HCT116 (cell line): ENCODE results near the gene ERBB2. TPM values are rescaled to one million over a fixed set of nuclear protein-coding genes. Genes with fewer than 3 reads are reported as not detected.
A peak's percentile ranks its signal among the peaks of the same experiment; 100 is the strongest.

ENCODE experiments used
- ATAC-seq: fragments of 200-7000 bp; cut with Tn5 transposase; 2 replicates; pipeline ENCODE4 v1.9.1; 2020; ENCODE audit warnings: mild to moderate bottlenecking, moderate library complexity
- BruUV-seq: library from RNA; stranded (reverse); fragments of 400-500 nt; replicated peaks from 2 replicates; lab custom pipeline; 2021; lab: Mats Ljungman, UMichigan
- CTCF ChIA-PET: fragments of 300-600 bp; sonication (Branson Sonifier 250); formaldehyde crosslinking; loops from one replicate; lab custom pipeline; 2021; ENCODE audit warnings: antibody characterized with exemption; lab: Charles Lee
- POLR2A ChIA-PET: fragments of 300-600, 350-600 bp; sonication (Branson Sonifier 250); formaldehyde crosslinking; loops from one replicate; lab custom pipeline; 2021; ENCODE audit warnings: antibody characterized with exemption; lab: Charles Lee
- RAD21 ChIA-PET, 2 experiments: fragments of 300-600 bp; sonication (Branson Sonifier 250); formaldehyde crosslinking; loops; one replicate each; lab custom pipeline; 2023; ENCODE audit warnings: low total read pairs in 2 of 2; ENCODE audit not compliant: uncharacterized antibody in 2 of 2, unreplicated experiment in 2 of 2, low non-redundant PET in 1 of 2; lab: Charles Lee
- DNase-seq: peaks from one replicate; pipeline ENCODE4 v3.0.0-alpha.2; 2010; ENCODE audit warnings: low read depth, low spot score
- H2AFZ ChIP-seq: fragments of 200-600 bp; shearing (Covaris generic), sonication (generic); 2 replicates; pipeline ENCODE4 v1.6.1; 2017; ENCODE audit warnings: low read depth, mixed run types, mixed read lengths, antibody characterized with exemption, low read length; ENCODE audit not compliant: poor library complexity, severe bottlenecking
- H3K27ac ChIP-seq: 2 replicates; pipeline ENCODE4 v1.5.1; 2012; ENCODE audit warnings: low read depth, low read length
- H3K27me3 ChIP-seq: fragments of 200-600 bp; sonication (generic); 2 replicates; pipeline ENCODE4 v1.6.1; 2016; ENCODE audit warnings: mixed run types, low read length, mixed read lengths; ENCODE audit not compliant: insufficient read depth
- H3K36me3 ChIP-seq, 2 experiments: fragments of 200-500 bp in 1 of 2; fragments of 200-600 bp in 1 of 2; sonication (Bioruptor generic) in 1 of 2; sonication (generic) in 1 of 2; 2 replicates each; pipeline versions ENCODE4 v1.5.1 to v1.6.1; 2014 to 2016; ENCODE audit warnings: low read length in 2 of 2, inconsistent platforms in 1 of 2, mixed read lengths in 1 of 2, mixed run types in 1 of 2; ENCODE audit not compliant: insufficient read depth in 2 of 2, control insufficient read depth in 1 of 2
- H3K4me1 ChIP-seq, 2 experiments: fragments of 200-600 bp in 1 of 2; sonication (generic) in 1 of 2; 2 replicates each; pipeline versions ENCODE4 v1.5.1 to v1.6.1; 2012 to 2017; ENCODE audit warnings: low read length in 2 of 2, inconsistent platforms in 1 of 2, mild to moderate bottlenecking in 1 of 2, mixed read lengths in 1 of 2, mixed run types in 1 of 2, moderate library complexity in 1 of 2; ENCODE audit not compliant: insufficient read depth in 2 of 2, control insufficient read depth in 1 of 2
- H3K4me2 ChIP-seq: fragments of 200-600 bp; sonication (generic); 2 replicates; pipeline ENCODE4 v1.6.1; 2017; ENCODE audit warnings: mixed run types, low read length, mixed read lengths
- H3K4me3 ChIP-seq, 2 experiments: fragments of 200-600 bp in 1 of 2; sonication (generic) in 1 of 2; replicated peaks in 1 of 2; 2 replicates each; pipeline ENCODE4 v1.5.1; 2011 to 2016; ENCODE audit warnings: low read length in 2 of 2, control low read depth in 1 of 2, low read depth in 1 of 2, mild to moderate bottlenecking in 1 of 2, mixed read lengths in 1 of 2, mixed run types in 1 of 2
- H3K79me2 ChIP-seq: fragments of 200-600 bp; sonication (generic); 2 replicates; pipeline ENCODE4 v1.6.1; 2017; ENCODE audit warnings: mild to moderate bottlenecking, mixed run types, low read length, moderate library complexity, mixed read lengths; ENCODE audit not compliant: insufficient read depth
- H3K9ac ChIP-seq: fragments of 200-600 bp; sonication (generic); 2 replicates; pipeline ENCODE4 v1.6.1; 2016; ENCODE audit warnings: low read length, mixed read lengths
- H3K9me2 ChIP-seq: fragments of 200-600 bp; sonication (generic), shearing (Covaris generic); 2 replicates; pipeline ENCODE4 v1.6.1; 2017; ENCODE audit warnings: mixed run types, mild to moderate bottlenecking, moderate library complexity; ENCODE audit not compliant: insufficient read depth
- H3K9me3 ChIP-seq, 2 experiments: fragments of 200-500 bp in 1 of 2; fragments of 200-600 bp in 1 of 2; sonication (Bioruptor generic) in 1 of 2; sonication (generic) in 1 of 2; 2 replicates each; pipeline ENCODE4 v1.6.1; 2014 to 2017; ENCODE audit warnings: low read length in 2 of 2, mixed read lengths in 2 of 2, inconsistent platforms in 1 of 2, low read depth in 1 of 2, mild to moderate bottlenecking in 1 of 2, mixed run types in 1 of 2, moderate library complexity in 1 of 2; ENCODE audit not compliant: control insufficient read depth in 1 of 2, insufficient read depth in 1 of 2
- H4K20me1 ChIP-seq: fragments of 200-600 bp; sonication (generic), shearing (Covaris generic); 2 replicates; pipeline ENCODE4 v1.6.1; 2017; ENCODE audit warnings: mixed run types, mild to moderate bottlenecking, moderate library complexity; ENCODE audit not compliant: insufficient read depth
- EGR1 ChIP-seq: IDR thresholded peaks from 2 replicates; pipeline ENCODE4 v1.6.1; 2012; ENCODE audit warnings: low read depth
- JUND ChIP-seq: IDR thresholded peaks from 2 replicates; pipeline ENCODE4 v1.6.1; 2012
- POLR2A ChIP-seq: IDR thresholded peaks from 2 replicates; pipeline ENCODE4 v1.7.0; 2011; ENCODE audit warnings: borderline replicate concordance; ENCODE audit not compliant: insufficient read depth, insufficient read length; ENCODE audit errors: extremely low read depth
- POLR2AphosphoS5 ChIP-seq: IDR thresholded peaks from 2 replicates; pipeline ENCODE4 v1.6.1; 2011; ENCODE audit warnings: mild to moderate bottlenecking, low read depth, low read length, moderate library complexity
- SIN3A ChIP-seq: IDR thresholded peaks from 2 replicates; pipeline ENCODE4 v1.6.1; 2012; ENCODE audit warnings: low read depth
- SRF ChIP-seq: IDR thresholded peaks from 2 replicates; pipeline ENCODE4 v1.6.1; 2012; ENCODE audit warnings: low read depth
- TCF7L2 ChIP-seq: IDR thresholded peaks from 2 replicates; pipeline ENCODE4 v1.7.0; 2011; ENCODE audit warnings: borderline replicate concordance, inconsistent platforms; ENCODE audit not compliant: insufficient read depth, insufficient read length; ENCODE audit errors: extremely low read depth
- ZFX ChIP-seq: fragments of 450-650 bp; IDR thresholded peaks from 2 replicates; pipeline ENCODE4 v1.6.1; 2017
- intact Hi-C: fragments of 100-400 bp; cut with micrococcal nuclease; formaldehyde crosslinking; loops from 2 replicates; pipeline ENCODE4 v1.10.0; 2022
- total RNA-seq: library from RNA; stranded (reverse); gene quantifications from one replicate; pipeline ENCODE4 v1.2.1, GENCODE V29; 2021; ENCODE audit not compliant: unreplicated experiment
- TF ChIP-seq, protein P1 (sequence below): IDR thresholded peaks from 2 replicates; pipeline ENCODE4 v1.6.1; 2012
- TF ChIP-seq, protein P2 (sequence below), 3 experiments: fragments of 200-600 bp in 1 of 3; sonication (generic) in 1 of 3; IDR thresholded peaks in 2 of 3; conservative IDR thresholded peaks in 1 of 3; 2 replicates each; pipeline ENCODE4 v1.5.1; 2012 to 2017; ENCODE audit warnings: low read depth in 2 of 3, low read length in 2 of 3, antibody characterized with exemption in 1 of 3, borderline replicate concordance in 1 of 3, control low read depth in 1 of 3, mild to moderate bottlenecking in 1 of 3, mixed read lengths in 1 of 3, mixed run types in 1 of 3, moderate library complexity in 1 of 3; ENCODE audit not compliant: insufficient read depth in 1 of 3
- TF ChIP-seq, protein P3 (sequence below): IDR thresholded peaks from 2 replicates; pipeline ENCODE4 v1.6.1; 2011; ENCODE audit warnings: mild to moderate bottlenecking, low read length, moderate library complexity; ENCODE audit not compliant: insufficient replicate concordance; ENCODE audit errors: extremely low read depth

Gene ERBB2
- total RNA-seq, 1 experiment from 2014 or later, result 75.8 TPM

DNA sequence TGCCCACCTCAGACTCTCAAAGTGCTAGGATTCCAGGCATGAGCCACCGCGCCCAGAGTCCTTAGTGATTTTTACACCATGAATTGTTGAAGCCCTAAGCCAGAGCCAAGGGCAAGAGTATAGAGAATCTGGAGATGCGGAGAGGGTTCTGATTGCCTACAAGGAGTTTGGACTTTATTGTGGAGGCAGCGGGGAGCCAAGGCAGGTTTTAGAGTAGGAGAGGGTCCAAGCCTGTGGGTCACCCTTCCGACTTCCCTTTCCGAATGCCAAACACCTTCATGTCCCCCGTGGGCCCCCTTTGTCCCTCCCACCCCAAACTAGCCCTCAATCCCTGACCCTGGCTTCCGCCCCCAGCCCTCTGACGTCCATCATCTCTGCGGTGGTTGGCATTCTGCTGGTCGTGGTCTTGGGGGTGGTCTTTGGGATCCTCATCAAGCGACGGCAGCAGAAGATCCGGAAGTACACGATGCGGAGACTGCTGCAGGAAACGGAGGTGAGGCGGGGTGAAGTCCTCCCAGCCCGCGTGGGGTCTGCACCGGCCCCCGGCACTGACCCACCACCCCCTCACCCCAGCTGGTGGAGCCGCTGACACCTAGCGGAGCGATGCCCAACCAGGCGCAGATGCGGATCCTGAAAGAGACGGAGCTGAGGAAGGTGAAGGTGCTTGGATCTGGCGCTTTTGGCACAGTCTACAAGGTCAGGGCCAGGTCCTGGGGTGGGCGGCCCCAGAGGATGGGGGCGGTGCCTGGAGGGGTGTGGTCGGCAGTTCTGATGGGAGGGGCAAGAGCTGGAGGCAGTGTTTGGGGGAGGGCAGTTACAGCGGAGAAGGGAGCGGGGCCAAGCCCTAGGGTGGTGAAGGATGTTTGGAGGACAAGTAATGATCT, 23.3 kb downstream of the ERBB2 start:
- ChIA-PET CTCF (interaction anchor here (1.2 kb wide), 1 partner anchor 102 kb away, joined by 3 read pairs; no protein-coding TSS in a partner anchor), POLR2A (no interaction called here), RAD21 (no interaction called here)
- Histone ChIP-seq H3K36me3 (peaks cover 7 to 12% of the 10 kb centered on the region in 2 experiments; a peak in 1 of 4 replicates), H3K9me3 (no peaks in the 10 kb centered on the region), H3K9ac (no peak overlapping the region), H4K20me1 (no peaks in the 10 kb centered on the region), H3K27me3 (no peaks in the 10 kb centered on the region), H3K4me2 (no peak overlapping the region; the same call in 1 of the 2 replicates), H3K4me3 (no peak overlapping the region), H3K79me2 (no peaks in the 10 kb centered on the region), H3K27ac (no peak overlapping the region), H3K4me1 (peaks cover 3 to 9% of the 10 kb centered on the region in 2 experiments; a peak in 2 of 4 replicates), H2AFZ (no peak overlapping the region), H3K9me2 (no peaks in the 10 kb centered on the region)
- ATAC-seq, result peak; percentile 85
- intact Hi-C loops, result no loop called here
- DNase-seq, result no peak
- BruUV-seq, result no TSS peak
- TF ChIP-seq JUND (no peak), ZFX (no peak), EGR1 (no peak), POLR2AphosphoS5 (no peak), TCF7L2 (no peak), POLR2A (no peak), SRF (no peak), SIN3A (no peak)
- TF ChIP-seq, protein P1, sequence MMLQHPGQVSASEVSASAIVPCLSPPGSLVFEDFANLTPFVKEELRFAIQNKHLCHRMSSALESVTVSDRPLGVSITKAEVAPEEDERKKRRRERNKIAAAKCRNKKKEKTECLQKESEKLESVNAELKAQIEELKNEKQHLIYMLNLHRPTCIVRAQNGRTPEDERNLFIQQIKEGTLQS, result no peak
- TF ChIP-seq, protein P2, sequence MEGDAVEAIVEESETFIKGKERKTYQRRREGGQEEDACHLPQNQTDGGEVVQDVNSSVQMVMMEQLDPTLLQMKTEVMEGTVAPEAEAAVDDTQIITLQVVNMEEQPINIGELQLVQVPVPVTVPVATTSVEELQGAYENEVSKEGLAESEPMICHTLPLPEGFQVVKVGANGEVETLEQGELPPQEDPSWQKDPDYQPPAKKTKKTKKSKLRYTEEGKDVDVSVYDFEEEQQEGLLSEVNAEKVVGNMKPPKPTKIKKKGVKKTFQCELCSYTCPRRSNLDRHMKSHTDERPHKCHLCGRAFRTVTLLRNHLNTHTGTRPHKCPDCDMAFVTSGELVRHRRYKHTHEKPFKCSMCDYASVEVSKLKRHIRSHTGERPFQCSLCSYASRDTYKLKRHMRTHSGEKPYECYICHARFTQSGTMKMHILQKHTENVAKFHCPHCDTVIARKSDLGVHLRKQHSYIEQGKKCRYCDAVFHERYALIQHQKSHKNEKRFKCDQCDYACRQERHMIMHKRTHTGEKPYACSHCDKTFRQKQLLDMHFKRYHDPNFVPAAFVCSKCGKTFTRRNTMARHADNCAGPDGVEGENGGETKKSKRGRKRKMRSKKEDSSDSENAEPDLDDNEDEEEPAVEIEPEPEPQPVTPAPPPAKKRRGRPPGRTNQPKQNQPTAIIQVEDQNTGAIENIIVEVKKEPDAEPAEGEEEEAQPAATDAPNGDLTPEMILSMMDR (IDR thresholded peaks at IDR 0.05 in 2 of 3, conservative IDR thresholded peaks at IDR 0.05 in 1 of 3; ENCODE audit: borderline replicate concordance in 1 of 3, insufficient read depth in 1 of 3, low read depth in 2 of 3, low read length in 2 of 3), result no peak
- TF ChIP-seq, protein P3, sequence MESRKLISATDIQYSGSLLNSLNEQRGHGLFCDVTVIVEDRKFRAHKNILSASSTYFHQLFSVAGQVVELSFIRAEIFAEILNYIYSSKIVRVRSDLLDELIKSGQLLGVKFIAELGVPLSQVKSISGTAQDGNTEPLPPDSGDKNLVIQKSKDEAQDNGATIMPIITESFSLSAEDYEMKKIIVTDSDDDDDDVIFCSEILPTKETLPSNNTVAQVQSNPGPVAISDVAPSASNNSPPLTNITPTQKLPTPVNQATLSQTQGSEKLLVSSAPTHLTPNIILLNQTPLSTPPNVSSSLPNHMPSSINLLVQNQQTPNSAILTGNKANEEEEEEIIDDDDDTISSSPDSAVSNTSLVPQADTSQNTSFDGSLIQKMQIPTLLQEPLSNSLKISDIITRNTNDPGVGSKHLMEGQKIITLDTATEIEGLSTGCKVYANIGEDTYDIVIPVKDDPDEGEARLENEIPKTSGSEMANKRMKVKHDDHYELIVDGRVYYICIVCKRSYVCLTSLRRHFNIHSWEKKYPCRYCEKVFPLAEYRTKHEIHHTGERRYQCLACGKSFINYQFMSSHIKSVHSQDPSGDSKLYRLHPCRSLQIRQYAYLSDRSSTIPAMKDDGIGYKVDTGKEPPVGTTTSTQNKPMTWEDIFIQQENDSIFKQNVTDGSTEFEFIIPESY, result no peak
